Activated B cell treated with CpG ODN at 0.5 μM for 24 hours (primary cell): Measurements from ENCODE around the gene DKK2. TPM values are rescaled to one million over a fixed set of nuclear protein-coding genes. Genes with fewer than 3 reads are reported as not detected.

Experiments used
- ATAC-seq: fragments of 200-7000 bp; cut with Tn5 transposase; one replicate; pipeline ENCODE4 v1.10.0; 2021; ENCODE audit warnings: low read depth, mild to moderate bottlenecking, moderate library complexity
- CTCF ChIA-PET: fragments of 350-600 bp; sonication (Branson Sonifier 250); formaldehyde crosslinking; loops from one replicate; lab custom pipeline; 2021; ENCODE audit warnings: antibody characterized with exemption; lab: Charles Lee
- POLR2A ChIA-PET: fragments of 350-600 bp; sonication (Branson Sonifier 250); formaldehyde crosslinking; loops from one replicate; lab custom pipeline; 2021; ENCODE audit warnings: antibody characterized with exemption; lab: Charles Lee
- DNase-seq: peaks from one replicate; pipeline ENCODE4 v3.0.0; 2022
- H3K27ac Mint-ChIP-seq: one replicate; pipeline ENCODE4 v1.8.0; 2020; ENCODE audit warnings: mixed read lengths
- H3K27me3 Mint-ChIP-seq: one replicate; pipeline ENCODE4 v1.8.0; 2021; ENCODE audit warnings: mixed read lengths
- H3K36me3 Mint-ChIP-seq: one replicate; pipeline ENCODE4 v1.8.0; 2021; ENCODE audit warnings: low read depth, mixed read lengths
- H3K4me1 Mint-ChIP-seq: one replicate; pipeline ENCODE4 v1.8.0; 2021; ENCODE audit warnings: mixed read lengths
- H3K4me3 Mint-ChIP-seq: one replicate; pipeline ENCODE4 v1.8.0; 2020; ENCODE audit warnings: mild to moderate bottlenecking, mixed read lengths
- H3K9me3 Mint-ChIP-seq: one replicate; pipeline ENCODE4 v1.8.0; 2020; ENCODE audit warnings: mixed read lengths
- CTCF ChIP-seq: fragments of 200-600 bp; IDR thresholded peaks from one replicate; pipeline ENCODE4 v1.8.0; 2022; ENCODE audit warnings: antibody characterized with exemption, mild to moderate bottlenecking
- intact Hi-C: fragments of 100-400 bp; cut with micrococcal nuclease; formaldehyde crosslinking; loops from one replicate; pipeline ENCODE4 v1.15.1; 2024
- total RNA-seq: library from RNA; stranded (reverse); gene quantifications from 2 replicates; pipeline ENCODE4 v1.2.3, GENCODE V29; 2022

Gene DKK2
- total RNA-seq, 1 donor from 2014 or later, result not detected

GRCh38 chr4:106967892-106968291 lies 68.2 kb downstream of the DKK2 start:
- intact Hi-C loops, result no loop called here
- no peaks in the 10 kb centered on the region for H3K36me3 Mint-ChIP-seq
- POLR2A ChIA-PET, result no interaction called here
- ATAC-seq (no peak), DNase-seq (no peak)
- no peaks in the 10 kb centered on the region for H3K27me3 Mint-ChIP-seq
- no peak overlapping the region for H3K27ac Mint-ChIP-seq
- peaks cover 2% of the 10 kb centered on the region for H3K9me3 Mint-ChIP-seq
- CTCF ChIA-PET, result no interaction called here
- H3K4me1 Mint-ChIP-seq, result no peaks in the 10 kb centered on the region
- H3K4me3 Mint-ChIP-seq, result no peak overlapping the region
- TF ChIP-seq CTCF, result no peak

- no peak for ATAC-seq
- TF ChIP-seq CTCF, result no peak
- no peak for DNase-seq
- CTCF ChIA-PET, result no interaction called here
- H3K4me3 Mint-ChIP-seq, result no peak overlapping the region
- H3K9me3 Mint-ChIP-seq, result no peaks in the 10 kb centered on the region
- no peak overlapping the region for H3K27ac Mint-ChIP-seq
- intact Hi-C loops, result no loop called here
- no peaks in the 10 kb centered on the region for H3K27me3 Mint-ChIP-seq
- POLR2A ChIA-PET, result no interaction called here
- H3K4me1 Mint-ChIP-seq, result no peaks in the 10 kb centered on the region
- H3K36me3 Mint-ChIP-seq, result no peaks in the 10 kb centered on the region
Observed at GRCh38 chr4:106953036-106953705, 82.9 kb downstream of the DKK2 start.

- no peaks in the 10 kb centered on the region for H3K9me3 Mint-ChIP-seq
- DNase-seq (no peak), ATAC-seq (no peak)
- ChIA-PET POLR2A (no interaction called here), CTCF (no interaction called here)
- H3K27me3 Mint-ChIP-seq, result no peaks in the 10 kb centered on the region
- no peak overlapping the region for H3K27ac Mint-ChIP-seq
- intact Hi-C loops, result no loop called here
- H3K36me3 Mint-ChIP-seq, result no peaks in the 10 kb centered on the region
- no peak overlapping the region for H3K4me3 Mint-ChIP-seq
- no peaks in the 10 kb centered on the region for H3K4me1 Mint-ChIP-seq
- TF ChIP-seq CTCF, result no peak
Observed at GRCh38 chr4:106951891-106952290, 84.2 kb downstream of the DKK2 start.

- POLR2A ChIA-PET, result no interaction called here
- CTCF ChIA-PET, result no interaction called here
- no peaks in the 10 kb centered on the region for H3K27me3 Mint-ChIP-seq
- H3K27ac Mint-ChIP-seq, result no peak overlapping the region
- peaks cover 5% of the 10 kb centered on the region for H3K9me3 Mint-ChIP-seq
- no peak for TF ChIP-seq CTCF
- no peak overlapping the region for H3K4me3 Mint-ChIP-seq
- DNase-seq (no peak), ATAC-seq (no peak)
- no peaks in the 10 kb centered on the region for H3K4me1 Mint-ChIP-seq
- no peaks in the 10 kb centered on the region for H3K36me3 Mint-ChIP-seq
- intact Hi-C loops, result no loop called here
Observed at GRCh38 chr4:106941841-106942240, 94.3 kb downstream of the DKK2 start.

GRCh38 chr4:106930522-106930921 lies 105.6 kb downstream of the DKK2 start:
- ChIA-PET POLR2A (no interaction called here), CTCF (no interaction called here)
- H3K9me3 Mint-ChIP-seq, result no peaks in the 10 kb centered on the region
- H3K4me3 Mint-ChIP-seq, result no peak overlapping the region
- no peak for TF ChIP-seq CTCF
- H3K27me3 Mint-ChIP-seq, result no peaks in the 10 kb centered on the region
- ATAC-seq (no peak), DNase-seq (no peak)
- H3K4me1 Mint-ChIP-seq, result no peaks in the 10 kb centered on the region
- intact Hi-C loops, result no loop called here
- no peaks in the 10 kb centered on the region for H3K36me3 Mint-ChIP-seq
- H3K27ac Mint-ChIP-seq, result no peak overlapping the region
